Measurements from ENCODE around the gene NDC80.

DNA sequence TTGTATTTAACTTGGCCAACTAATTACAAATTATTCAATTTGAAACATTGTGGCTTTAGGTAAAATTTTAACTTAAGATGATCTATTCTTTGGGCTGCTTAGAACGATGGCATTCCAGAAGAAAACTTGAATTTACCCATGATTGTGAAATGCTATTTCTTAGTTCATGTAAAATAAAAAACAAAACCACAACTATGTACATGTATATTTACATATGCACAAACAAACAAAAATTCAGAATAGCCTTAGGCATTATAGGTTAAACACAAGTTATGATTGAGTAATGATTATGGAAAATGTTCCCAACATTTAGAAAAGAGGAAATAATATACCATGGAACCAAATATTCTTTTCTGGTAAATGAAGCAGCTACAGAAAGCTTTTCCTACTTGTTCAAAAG is 80.6 kb downstream of the NDC80 start:
- TF ChIP-seq, protein P1, sequence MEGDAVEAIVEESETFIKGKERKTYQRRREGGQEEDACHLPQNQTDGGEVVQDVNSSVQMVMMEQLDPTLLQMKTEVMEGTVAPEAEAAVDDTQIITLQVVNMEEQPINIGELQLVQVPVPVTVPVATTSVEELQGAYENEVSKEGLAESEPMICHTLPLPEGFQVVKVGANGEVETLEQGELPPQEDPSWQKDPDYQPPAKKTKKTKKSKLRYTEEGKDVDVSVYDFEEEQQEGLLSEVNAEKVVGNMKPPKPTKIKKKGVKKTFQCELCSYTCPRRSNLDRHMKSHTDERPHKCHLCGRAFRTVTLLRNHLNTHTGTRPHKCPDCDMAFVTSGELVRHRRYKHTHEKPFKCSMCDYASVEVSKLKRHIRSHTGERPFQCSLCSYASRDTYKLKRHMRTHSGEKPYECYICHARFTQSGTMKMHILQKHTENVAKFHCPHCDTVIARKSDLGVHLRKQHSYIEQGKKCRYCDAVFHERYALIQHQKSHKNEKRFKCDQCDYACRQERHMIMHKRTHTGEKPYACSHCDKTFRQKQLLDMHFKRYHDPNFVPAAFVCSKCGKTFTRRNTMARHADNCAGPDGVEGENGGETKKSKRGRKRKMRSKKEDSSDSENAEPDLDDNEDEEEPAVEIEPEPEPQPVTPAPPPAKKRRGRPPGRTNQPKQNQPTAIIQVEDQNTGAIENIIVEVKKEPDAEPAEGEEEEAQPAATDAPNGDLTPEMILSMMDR (conservative IDR thresholded peaks at IDR 0.05), result no peak
- TF ChIP-seq ZFX (IDR thresholded peaks at IDR 0.05), result no peak
